Measurements from ENCODE around the gene UNC119B. TPM values are rescaled to one million over a fixed set of nuclear protein-coding genes. Genes with fewer than 3 reads are reported as not detected.
"Not testable (repeated sequence)": the region's sequence is repeated elsewhere in the genome, so short reads cannot be mapped to it uniquely, and the experiment has no call there.

Gene UNC119B
- total RNA-seq, 1 experiment from 2014 or later = 11.6 TPM

DNA sequence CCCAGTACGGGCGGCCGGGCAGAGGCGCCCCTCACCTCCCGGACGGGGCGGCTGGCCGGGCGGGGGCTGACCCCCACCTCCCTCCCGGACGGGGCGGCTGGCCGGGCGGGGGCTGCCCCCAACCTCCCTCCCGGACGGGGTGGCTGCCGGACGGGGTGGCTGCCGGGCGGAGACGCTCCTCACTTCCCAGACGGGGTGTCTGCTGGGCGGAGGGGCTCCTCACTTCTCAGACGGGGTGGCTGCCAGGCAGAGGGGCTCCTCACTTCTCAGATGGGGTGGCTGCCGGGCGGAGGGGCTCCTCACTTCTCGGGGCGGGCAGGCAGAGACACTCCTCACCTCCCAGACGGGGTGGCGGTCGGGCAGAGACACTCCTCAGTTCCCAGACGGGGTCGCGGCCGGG lies 21.9 kb downstream of the UNC119B start:
- in situ Hi-C loops (cut with HindIII; ENCODE audit: low pct_unique_long_range_greater_than_20kb, low sequenced_read_pairs); DNase-seq (ENCODE audit: low read depth, low spot score): not testable (repeated sequence)

DNA sequence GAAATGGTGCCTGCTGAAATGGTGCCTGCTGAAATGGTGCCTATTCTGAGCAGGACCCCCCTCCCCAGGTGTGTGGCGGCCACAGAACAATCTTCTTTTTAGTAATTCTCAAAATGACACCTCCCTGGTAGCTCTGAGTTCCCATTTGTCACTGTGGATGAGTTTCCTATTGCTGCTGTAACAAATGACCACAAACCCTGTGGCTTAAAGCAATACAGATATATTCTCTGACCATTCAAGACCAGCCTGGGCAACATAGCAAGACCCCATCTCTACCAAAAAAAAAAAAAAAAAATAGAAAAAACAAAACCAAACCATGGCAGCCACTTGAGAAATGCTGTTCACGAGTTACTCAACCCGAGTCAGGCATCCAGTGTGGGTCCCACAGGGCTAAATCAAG lies 23.3 kb downstream of the UNC119B start:
- no peak for DNase-seq (ENCODE audit: low read depth, low spot score)
- in situ Hi-C loops (cut with HindIII; ENCODE audit: low pct_unique_long_range_greater_than_20kb, low sequenced_read_pairs) = no loop called here

DNA sequence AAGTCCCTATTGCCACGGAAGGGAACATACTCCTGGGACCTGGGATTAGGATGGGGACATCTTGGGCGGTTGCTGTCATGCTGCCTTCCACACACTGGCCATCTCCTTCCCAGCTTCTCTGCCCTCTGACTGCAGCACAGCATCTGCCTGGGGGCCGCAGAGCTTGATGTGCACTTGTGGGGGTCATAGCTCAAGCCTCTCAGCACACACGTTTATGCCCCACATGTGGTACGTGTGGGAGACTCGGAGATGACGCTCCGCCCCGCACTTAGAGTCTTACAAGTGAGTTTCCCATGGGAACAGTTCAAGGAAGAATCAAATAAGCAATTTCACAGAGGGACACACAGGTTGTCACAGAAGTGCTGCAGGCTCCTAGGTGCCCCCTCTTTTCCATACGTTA lies 24.0 kb downstream of the UNC119B start:
- in situ Hi-C loops (cut with HindIII; ENCODE audit: low pct_unique_long_range_greater_than_20kb, low sequenced_read_pairs) = no loop called here
- DNase-seq (ENCODE audit: low read depth, low spot score) = no peak

DNA sequence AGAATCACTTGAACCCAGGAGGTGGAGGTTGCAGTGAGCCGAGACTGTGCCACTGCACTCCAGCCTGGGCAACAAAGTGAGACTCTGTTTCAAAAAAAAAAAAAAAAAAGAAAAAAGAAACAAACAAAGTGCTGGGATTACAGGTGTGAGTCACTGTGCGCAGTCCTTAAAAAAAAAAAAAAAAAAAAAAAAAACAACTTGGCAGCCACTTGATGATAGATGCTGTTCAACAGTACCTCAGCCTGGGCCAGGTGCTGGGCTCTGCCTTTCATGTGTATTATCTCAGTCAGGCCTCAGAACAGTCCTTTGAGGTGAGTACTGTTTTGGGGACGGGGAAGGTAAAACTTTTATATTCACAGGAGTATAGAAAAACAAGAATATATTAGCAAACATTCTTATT lies 24.9 kb downstream of the UNC119B start:
- DNase-seq (ENCODE audit: low read depth, low spot score) = no peak
- in situ Hi-C loops (cut with HindIII; ENCODE audit: low pct_unique_long_range_greater_than_20kb, low sequenced_read_pairs) = no loop called here

GRCh38 chr12:120736404-120737331 lies 26.4 kb downstream of the UNC119B start:
- in situ Hi-C loops (cut with HindIII; ENCODE audit: low pct_unique_long_range_greater_than_20kb, low sequenced_read_pairs) = no loop called here
- no peak for DNase-seq (ENCODE audit: low read depth, low spot score)

DNA sequence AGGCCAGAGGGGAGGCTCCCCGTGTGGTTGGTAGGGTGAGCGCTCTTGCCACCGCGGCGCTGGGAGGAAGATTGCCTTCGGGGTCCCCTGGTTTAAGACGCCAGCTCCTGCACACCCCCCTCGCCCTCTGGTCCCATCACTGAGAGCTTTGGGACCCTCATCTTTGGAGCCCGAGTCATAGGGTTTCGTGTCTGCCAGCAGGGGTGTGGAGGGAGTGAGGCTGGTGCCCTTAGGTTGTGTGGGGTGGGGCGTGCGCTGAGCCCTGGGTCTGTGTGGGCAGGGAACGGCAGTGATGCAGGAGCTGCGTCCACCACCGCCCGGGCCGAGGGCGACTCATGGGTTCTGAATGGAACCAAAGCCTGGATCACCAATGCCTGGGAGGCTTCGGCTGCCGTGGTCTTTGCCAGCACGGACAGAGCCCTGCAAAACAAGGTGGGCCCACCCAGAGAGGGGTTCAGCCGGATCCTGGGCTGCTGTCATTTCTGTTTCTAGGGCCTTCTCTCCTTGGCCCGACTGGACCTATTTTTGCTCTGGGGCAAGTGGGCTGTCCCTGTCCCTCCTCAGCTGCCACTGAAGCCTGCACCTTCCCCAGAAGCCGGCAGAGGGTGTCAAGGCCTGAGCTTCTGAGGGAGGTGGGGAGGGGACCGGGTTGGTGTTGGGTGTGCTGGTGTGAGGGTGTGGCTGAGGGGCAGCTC lies 27.4 kb downstream of the UNC119B start:
- in situ Hi-C loops (cut with HindIII; ENCODE audit: low pct_unique_long_range_greater_than_20kb, low sequenced_read_pairs) = no loop called here
- peak; percentile 72 for DNase-seq (ENCODE audit: low read depth, low spot score)

DNA sequence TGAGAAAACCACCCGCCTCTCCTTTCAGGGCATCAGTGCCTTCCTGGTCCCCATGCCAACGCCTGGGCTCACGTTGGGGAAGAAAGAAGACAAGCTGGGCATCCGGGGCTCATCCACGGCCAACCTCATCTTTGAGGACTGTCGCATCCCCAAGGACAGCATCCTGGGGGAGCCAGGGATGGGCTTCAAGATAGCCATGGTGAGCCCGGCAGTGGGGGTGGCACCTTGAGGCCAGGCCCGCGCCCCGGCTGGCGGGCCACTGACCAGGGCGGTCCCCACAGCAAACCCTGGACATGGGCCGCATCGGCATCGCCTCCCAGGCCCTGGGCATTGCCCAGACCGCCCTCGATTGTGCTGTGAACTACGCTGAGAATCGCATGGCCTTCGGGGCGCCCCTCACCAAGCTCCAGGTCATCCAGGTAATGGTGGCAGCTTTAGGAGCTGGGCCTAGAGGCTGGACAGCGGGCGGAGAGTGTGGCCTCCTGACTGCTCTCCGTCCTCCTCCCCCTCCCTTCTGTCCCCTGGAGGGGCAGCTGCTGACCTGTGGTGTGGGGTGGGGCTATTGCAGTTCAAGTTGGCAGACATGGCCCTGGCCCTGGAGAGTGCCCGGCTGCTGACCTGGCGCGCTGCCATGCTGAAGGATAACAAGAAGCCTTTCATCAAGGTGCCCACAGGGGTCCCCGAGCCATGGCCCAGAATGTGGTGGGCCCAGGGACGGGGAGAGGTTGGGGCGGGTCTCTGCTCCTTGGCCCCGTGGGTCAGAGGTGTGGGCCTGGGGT lies 28.2 kb downstream of the UNC119B start:
- in situ Hi-C loops (cut with HindIII; ENCODE audit: low pct_unique_long_range_greater_than_20kb, low sequenced_read_pairs) = no loop called here
- DNase-seq (ENCODE audit: low read depth, low spot score) = no peak

GRCh38 chr12:120739031-120739762 lies 28.9 kb downstream of the UNC119B start:
- in situ Hi-C loops (cut with HindIII; ENCODE audit: low pct_unique_long_range_greater_than_20kb, low sequenced_read_pairs) = no loop called here

DNA sequence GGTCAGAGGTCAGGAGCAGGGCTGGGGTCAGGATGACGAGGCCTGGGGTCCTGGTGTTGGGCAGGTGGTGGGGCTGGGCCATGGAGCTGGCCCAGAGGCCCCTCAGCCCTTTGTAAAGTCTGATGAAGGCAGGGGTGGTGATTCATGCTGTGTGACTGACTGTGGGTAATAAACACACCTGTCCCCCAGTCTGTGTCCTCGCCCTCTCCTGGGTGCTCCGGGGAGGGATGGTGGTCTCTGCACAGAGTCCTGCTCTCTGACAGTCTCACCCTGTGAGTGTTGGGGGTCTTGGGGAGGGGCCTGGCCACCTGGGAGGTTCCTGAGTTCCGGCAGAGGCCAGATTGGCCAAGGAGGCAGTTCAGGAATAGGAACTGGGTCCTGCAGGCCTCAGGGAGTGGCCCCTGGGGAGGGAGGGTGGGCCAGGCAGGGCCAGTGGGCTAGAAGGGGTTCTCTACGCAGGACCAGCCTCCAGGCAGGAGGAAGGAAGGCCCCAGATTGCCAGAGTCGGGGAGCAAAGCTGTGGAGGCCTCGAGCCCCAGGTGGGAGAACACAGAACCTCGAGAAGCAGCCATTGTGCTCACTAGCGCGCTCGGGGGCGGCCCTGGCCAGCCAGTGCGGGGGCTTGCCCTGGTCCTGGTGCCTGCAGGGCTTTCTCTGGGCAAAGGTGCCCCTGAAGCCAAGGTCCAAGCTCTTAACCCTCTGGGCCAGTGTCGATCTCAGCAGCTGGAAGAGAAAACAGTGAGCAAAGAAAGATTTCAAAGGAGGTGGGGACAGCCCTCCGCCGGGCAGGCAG lies 29.8 kb downstream of the UNC119B start:
- DNase-seq (ENCODE audit: low read depth, low spot score) = no peak
- in situ Hi-C loops (cut with HindIII; ENCODE audit: low pct_unique_long_range_greater_than_20kb, low sequenced_read_pairs) = no loop called here

More at GRCh38 chr12:120739031-120739762, 28.9 kb downstream of the UNC119B start:
- DNase-seq (ENCODE audit: low read depth, low spot score) = no peak

DNA sequence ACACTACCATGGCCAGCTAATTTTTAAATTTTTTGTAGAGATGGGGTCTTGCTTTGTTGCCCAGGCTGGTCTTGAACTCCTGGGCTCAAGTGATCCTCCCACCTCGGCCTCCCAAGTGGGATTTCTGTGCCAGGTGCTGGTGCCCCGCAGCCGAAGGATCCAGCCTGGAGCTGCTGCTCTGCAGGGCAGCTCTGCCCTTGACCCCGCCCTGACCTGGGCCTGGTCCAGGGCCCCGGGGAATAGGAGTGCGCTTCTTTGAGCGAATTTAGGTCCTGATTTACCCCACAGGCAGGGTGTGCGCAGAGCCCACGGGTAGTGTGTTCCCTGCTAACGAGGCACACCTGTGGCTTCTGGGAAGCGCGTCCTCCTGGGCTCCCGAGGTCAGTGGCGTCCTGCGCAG lies 30.6 kb downstream of the UNC119B start:
- DNase-seq (ENCODE audit: low read depth, low spot score) = no peak
- in situ Hi-C loops (cut with HindIII; ENCODE audit: low pct_unique_long_range_greater_than_20kb, low sequenced_read_pairs) = no loop called here

GRCh38 chr12:120741476-120742421 lies 31.5 kb downstream of the UNC119B start:
- in situ Hi-C loops (cut with HindIII; ENCODE audit: low pct_unique_long_range_greater_than_20kb, low sequenced_read_pairs) = no loop called here

GRCh38 chr12:120744922-120745493 lies 34.8 kb downstream of the UNC119B start:
- no peak for DNase-seq (ENCODE audit: low read depth, low spot score)
- in situ Hi-C loops (cut with HindIII; ENCODE audit: low pct_unique_long_range_greater_than_20kb, low sequenced_read_pairs) = no loop called here

More at GRCh38 chr12:120741476-120742421, 31.5 kb downstream of the UNC119B start:
- no peak for DNase-seq (ENCODE audit: low read depth, low spot score)

- in situ Hi-C loops (cut with HindIII; ENCODE audit: low pct_unique_long_range_greater_than_20kb, low sequenced_read_pairs) = no loop called here
- no peak for DNase-seq (ENCODE audit: low read depth, low spot score)
Observed at GRCh38 chr12:120748242-120748641, 38.0 kb downstream of the UNC119B start.

DNA sequence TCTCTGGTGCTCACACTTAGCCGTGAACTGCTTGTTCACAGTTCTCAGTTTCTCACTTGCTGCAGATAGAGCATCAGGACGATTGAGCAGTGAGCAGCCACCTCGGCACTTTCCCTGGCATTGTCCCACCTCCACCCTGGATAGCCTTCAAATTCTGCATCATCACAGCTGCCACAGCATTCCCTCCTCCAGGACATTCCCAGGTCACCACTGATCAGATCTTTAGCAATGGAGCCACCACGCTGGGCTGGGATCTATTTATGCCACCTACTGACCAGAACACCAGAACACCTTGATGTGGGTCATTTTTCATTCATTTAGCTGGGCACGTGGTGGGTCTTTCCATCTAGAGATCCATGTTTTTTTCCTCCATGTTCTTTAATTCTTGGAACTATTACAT lies 39.0 kb downstream of the UNC119B start:
- in situ Hi-C loops (cut with HindIII; ENCODE audit: low pct_unique_long_range_greater_than_20kb, low sequenced_read_pairs) = no loop called here
- no peak for DNase-seq (ENCODE audit: low read depth, low spot score)

DNA sequence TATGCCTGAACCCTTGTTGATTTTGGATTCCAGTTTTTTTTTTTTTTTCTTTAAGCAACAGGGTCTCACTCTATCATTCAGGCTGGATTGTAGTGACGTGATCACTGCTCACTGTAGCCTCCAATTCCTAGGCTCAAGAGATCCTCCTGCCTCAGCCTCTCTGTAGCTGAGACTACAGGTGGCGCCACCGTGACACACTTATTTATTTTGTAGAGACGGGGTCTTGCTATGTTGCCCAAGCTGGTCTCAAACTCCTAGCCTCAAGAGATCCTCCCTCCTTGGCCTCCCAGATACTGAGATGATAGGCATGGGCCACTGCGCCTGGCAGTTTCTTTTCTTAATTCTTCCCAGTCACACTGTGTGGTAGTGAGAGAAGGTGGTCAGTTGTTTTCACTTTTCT lies 40.5 kb downstream of the UNC119B start:
- in situ Hi-C loops (cut with HindIII; ENCODE audit: low pct_unique_long_range_greater_than_20kb, low sequenced_read_pairs) = no loop called here
- DNase-seq (ENCODE audit: low read depth, low spot score) = no peak
